PC-9 (cell line): Measurements from ENCODE around the gene CPN2.

Source experiments
- EZH2 ChIP-seq: fragments of 200-600 bp; sonication (generic); IDR thresholded peaks from 2 replicates; pipeline ENCODE4 v1.8.0; 2017; ENCODE audit warnings: antibody characterized with exemption, low read depth
- TF ChIP-seq, protein P1 (sequence below): fragments of 200-600 bp; sonication (generic); conservative IDR thresholded peaks from 2 replicates; pipeline ENCODE4 v1.6.1; 2017; ENCODE audit warnings: mixed run types, antibody characterized with exemption, mild to moderate bottlenecking, moderate library complexity

GRCh38 chr3:194306109-194306686, 44.9 kb downstream of the CPN2 start:
- TF ChIP-seq, protein P1, sequence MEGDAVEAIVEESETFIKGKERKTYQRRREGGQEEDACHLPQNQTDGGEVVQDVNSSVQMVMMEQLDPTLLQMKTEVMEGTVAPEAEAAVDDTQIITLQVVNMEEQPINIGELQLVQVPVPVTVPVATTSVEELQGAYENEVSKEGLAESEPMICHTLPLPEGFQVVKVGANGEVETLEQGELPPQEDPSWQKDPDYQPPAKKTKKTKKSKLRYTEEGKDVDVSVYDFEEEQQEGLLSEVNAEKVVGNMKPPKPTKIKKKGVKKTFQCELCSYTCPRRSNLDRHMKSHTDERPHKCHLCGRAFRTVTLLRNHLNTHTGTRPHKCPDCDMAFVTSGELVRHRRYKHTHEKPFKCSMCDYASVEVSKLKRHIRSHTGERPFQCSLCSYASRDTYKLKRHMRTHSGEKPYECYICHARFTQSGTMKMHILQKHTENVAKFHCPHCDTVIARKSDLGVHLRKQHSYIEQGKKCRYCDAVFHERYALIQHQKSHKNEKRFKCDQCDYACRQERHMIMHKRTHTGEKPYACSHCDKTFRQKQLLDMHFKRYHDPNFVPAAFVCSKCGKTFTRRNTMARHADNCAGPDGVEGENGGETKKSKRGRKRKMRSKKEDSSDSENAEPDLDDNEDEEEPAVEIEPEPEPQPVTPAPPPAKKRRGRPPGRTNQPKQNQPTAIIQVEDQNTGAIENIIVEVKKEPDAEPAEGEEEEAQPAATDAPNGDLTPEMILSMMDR = no peak
- no peak for TF ChIP-seq EZH2
